Sigmoid colon (tissue), 7 donors: ENCODE data around the gene AMDHD1. TPM values are rescaled to one million over a fixed set of nuclear protein-coding genes. Genes with fewer than 3 reads are reported as not detected.
"Not testable (repeated sequence)": the region's sequence is repeated elsewhere in the genome, so short reads cannot be mapped to it uniquely, and the experiment has no call there.

Experiments
- DNase-seq: peaks from one replicate; pipeline ENCODE4 v3.0.0-alpha.2; 2019
- H3K27ac ChIP-seq, 4 donors: fragments of 200-600 bp; sonication (generic); one replicate each; pipeline ENCODE4 v1.5.1; 2016 to 2019; ENCODE audit warnings: mild to moderate bottlenecking in 1 of 4
- H3K27me3 ChIP-seq, 3 donors: fragments of 200-600 bp; sonication (generic); one replicate each; pipeline ENCODE4 v1.5.1; 2019; ENCODE audit warnings: mild to moderate bottlenecking in 1 of 3
- H3K36me3 ChIP-seq, 4 donors: fragments of 200-600 bp; sonication (generic); one replicate each; pipeline ENCODE4 v1.5.1; 2016 to 2019
- H3K4me1 ChIP-seq, 4 donors: fragments of 200-600 bp; sonication (generic); one replicate each; pipeline ENCODE4 v1.5.1; 2017 to 2019
- H3K4me3 ChIP-seq, 4 donors: fragments of 200-600 bp; sonication (generic); one replicate each; pipeline ENCODE4 v1.5.1; 2017 to 2019; ENCODE audit warnings: mild to moderate bottlenecking in 2 of 4, moderate library complexity in 1 of 4
- H3K9me3 ChIP-seq, 4 donors: fragments of 200-600 bp in 3 of 4; sonication (generic) in 3 of 4; one replicate each; pipeline versions ENCODE4 v1.5.1 to v1.6.1; 2013 to 2019
- CTCF ChIP-seq, 4 experiments: fragments of 450-650 bp in 3 of 4; fragments of 200-600 bp in 1 of 4; IDR thresholded peaks; one replicate each; pipeline ENCODE4 v1.5.1; 2016 to 2019; ENCODE audit warnings: antibody characterized with exemption in 4 of 4, mild to moderate bottlenecking in 3 of 4, moderate library complexity in 2 of 4
- EP300 ChIP-seq, 4 donors: sonication (generic); formaldehyde crosslinking; IDR thresholded peaks; one replicate each; pipeline ENCODE4 v1.6.1; 2017; ENCODE audit warnings: antibody characterized with exemption in 4 of 4
- POLR2A ChIP-seq, 2 donors: fragments of 450-650 bp; IDR thresholded peaks; one replicate each; pipeline ENCODE4 v1.6.1; 2016; ENCODE audit warnings: antibody characterized with exemption in 2 of 2, mild to moderate bottlenecking in 2 of 2, moderate library complexity in 2 of 2
- POLR2AphosphoS5 ChIP-seq, 4 donors: sonication (generic); formaldehyde crosslinking; IDR thresholded peaks; one replicate each; pipeline ENCODE4 v1.6.1; 2017; ENCODE audit warnings: antibody characterized with exemption in 4 of 4
- WGBS, 2 donors: extraction: QIAGEN DNeasy Blood & Tissue Kit; methylation state at CpG; one replicate each; pipeline ENCODE4 v1.1.7; 2013; 5-methylcytosine and 5-hydroxymethylcytosine counted together
- intact Hi-C: fragments of 100-400 bp; cut with DNase I; formaldehyde crosslinking; loops from one replicate; pipeline ENCODE4 v1.15.1; 2023
- polyA plus RNA-seq, 3 donors: library from polyadenylated mRNA; stranded (reverse); fragments of 200-250 nt; gene quantifications; one replicate each; pipeline ENCODE4 v1.2.3, GENCODE V29; 2013
- total RNA-seq, 4 donors: library from RNA; depleted of rRNA; stranded (reverse); fragments of >200 nt; gene quantifications; one replicate each; pipeline ENCODE4 v1.1.0, GENCODE V29; 2016
- donor health status: healthy with polysubstance abuse.
- donor health status: Bipolar disorder and iron deficiency.
- donor health status: healthy.

The AMDHD1 gene
- total and polyA plus RNA-seq, 7 donors, result 0.47 to 1.2 (median 0.71) TPM; not detected in 2

- Histone ChIP-seq H3K4me3 (no peak overlapping the region), H3K36me3 (no peaks in the 10 kb centered on the region), H3K4me1 (no peaks in the 10 kb centered on the region), H3K27ac (no peak overlapping the region), H3K27me3 (no peaks in the 10 kb centered on the region), H3K9me3 (no peaks in the 10 kb centered on the region)
- TF ChIP-seq EP300 (IDR thresholded peaks at IDR 0.05) (no peak), CTCF (IDR thresholded peaks at IDR 0.05) (no peak), POLR2A (IDR thresholded peaks at IDR 0.05) (no peak), POLR2AphosphoS5 (IDR thresholded peaks at IDR 0.05) (no peak)
- intact Hi-C loops, result no loop called here
- no peak for DNase-seq
- 61 to 79% methylated on average over 7 of the region's 7 CpGs for WGBS, 2 donors
Measured at GRCh38 chr12:95966287-95966870, 23.2 kb downstream of the AMDHD1 start.

GRCh38 chr12:95967301-95967700 lies 24.2 kb downstream of the AMDHD1 start:
- WGBS, 2 donors, result 96% methylated on average over 2 of the region's 2 CpGs
- Histone ChIP-seq H3K27ac (no peak overlapping the region), H3K27me3 (no peaks in the 10 kb centered on the region), H3K4me3 (no peak overlapping the region), H3K36me3 (no peaks in the 10 kb centered on the region), H3K9me3 (no peaks in the 10 kb centered on the region), H3K4me1 (no peaks in the 10 kb centered on the region)
- intact Hi-C loops, result no loop called here
- TF ChIP-seq POLR2A (IDR thresholded peaks at IDR 0.05), result no peak
- TF ChIP-seq EP300 (IDR thresholded peaks at IDR 0.05), result no peak
- TF ChIP-seq POLR2AphosphoS5 (IDR thresholded peaks at IDR 0.05), result no peak
- no peak for TF ChIP-seq CTCF (IDR thresholded peaks at IDR 0.05)
- DNase-seq, result no peak

GRCh38 chr12:95969116-95969515 lies 26.0 kb downstream of the AMDHD1 start:
- intact Hi-C loops, H3K36me3 ChIP-seq, H3K4me3 ChIP-seq, H3K9me3 ChIP-seq, H3K4me1 ChIP-seq, H3K27me3 ChIP-seq, DNase-seq, H3K27ac ChIP-seq: not testable (repeated sequence)
- WGBS, 2 donors, result 96% methylated on average over 28 of the region's 28 CpGs

- Histone ChIP-seq H3K4me3 (no peak overlapping the region), H3K9me3 (no peaks in the 10 kb centered on the region), H3K36me3 (no peaks in the 10 kb centered on the region), H3K4me1 (no peaks in the 10 kb centered on the region), H3K27me3 (no peaks in the 10 kb centered on the region), H3K27ac (no peak overlapping the region)
- intact Hi-C loops, result no loop called here
- TF ChIP-seq POLR2AphosphoS5 (IDR thresholded peaks at IDR 0.05) (no peak), POLR2A (IDR thresholded peaks at IDR 0.05) (no peak), CTCF (IDR thresholded peaks at IDR 0.05) (no peak), EP300 (IDR thresholded peaks at IDR 0.05) (no peak)
- no peak for DNase-seq
- WGBS, 2 donors, result 84 to 90% methylated on average over 7 of the region's 7 CpGs
Measured at GRCh38 chr12:95970905-95971304, 27.8 kb downstream of the AMDHD1 start.

- intact Hi-C loops, result no loop called here
- no peaks in the 10 kb centered on the region for H3K9me3 ChIP-seq
- H3K36me3 ChIP-seq, result no peaks in the 10 kb centered on the region
- WGBS, 2 donors, result 80 to 88% methylated on average over 4 of the region's 4 CpGs
- no peaks in the 10 kb centered on the region for H3K4me1 ChIP-seq
- no peaks in the 10 kb centered on the region for H3K27me3 ChIP-seq
- no peak for DNase-seq
- no peak overlapping the region for H3K27ac ChIP-seq
- H3K4me3 ChIP-seq, result no peak overlapping the region
- TF ChIP-seq POLR2A (IDR thresholded peaks at IDR 0.05) (no peak), EP300 (IDR thresholded peaks at IDR 0.05) (no peak), CTCF (IDR thresholded peaks at IDR 0.05) (no peak), POLR2AphosphoS5 (IDR thresholded peaks at IDR 0.05) (no peak)
Measured at GRCh38 chr12:95972832-95973456, 29.8 kb downstream of the AMDHD1 start.
